ENCODE measurements around the gene SELENOK.

The SELENOK gene

DNA sequence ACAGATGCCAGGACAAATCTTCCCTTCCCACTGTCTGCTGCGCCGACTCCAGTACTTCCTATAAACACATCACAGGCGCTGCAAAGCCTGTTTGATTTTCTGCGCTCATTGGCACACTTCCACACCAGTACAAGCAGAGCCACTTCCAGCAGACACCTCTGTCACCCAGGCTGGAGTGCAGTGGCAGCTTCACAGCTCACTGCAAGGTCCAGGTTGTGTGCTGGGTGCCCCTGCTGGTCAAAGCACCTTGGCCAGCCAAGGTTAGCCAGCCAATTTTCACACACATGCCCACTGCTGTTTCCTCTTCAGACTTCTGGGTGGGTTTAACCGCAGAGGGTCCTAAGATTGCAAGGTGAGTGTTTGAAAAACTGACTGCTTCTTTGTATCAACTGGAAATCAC lies 50.4 kb downstream of the SELENOK start:
- no peak for FAIRE-seq

DNA sequence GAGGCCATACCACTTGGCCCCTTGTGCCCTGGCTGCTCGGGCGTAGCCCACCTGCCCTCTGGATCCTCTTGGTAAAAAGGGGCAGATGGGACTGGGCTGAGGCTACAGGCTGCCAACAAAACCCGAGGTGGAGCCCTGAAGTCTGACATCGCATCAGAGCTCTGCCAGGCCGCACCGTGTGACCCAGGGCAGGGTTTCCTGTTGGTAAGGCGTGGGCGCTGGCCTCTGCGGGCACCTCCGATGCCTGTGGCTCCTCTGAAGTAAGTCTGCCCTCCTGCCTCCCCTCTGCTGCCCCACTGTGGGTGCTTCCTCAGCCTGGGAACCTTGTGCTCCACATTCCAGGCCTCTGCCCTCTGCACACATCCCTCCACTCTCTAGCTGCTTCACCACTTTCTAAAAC lies 54.3 kb downstream of the SELENOK start:
- no peak for FAIRE-seq

DNA sequence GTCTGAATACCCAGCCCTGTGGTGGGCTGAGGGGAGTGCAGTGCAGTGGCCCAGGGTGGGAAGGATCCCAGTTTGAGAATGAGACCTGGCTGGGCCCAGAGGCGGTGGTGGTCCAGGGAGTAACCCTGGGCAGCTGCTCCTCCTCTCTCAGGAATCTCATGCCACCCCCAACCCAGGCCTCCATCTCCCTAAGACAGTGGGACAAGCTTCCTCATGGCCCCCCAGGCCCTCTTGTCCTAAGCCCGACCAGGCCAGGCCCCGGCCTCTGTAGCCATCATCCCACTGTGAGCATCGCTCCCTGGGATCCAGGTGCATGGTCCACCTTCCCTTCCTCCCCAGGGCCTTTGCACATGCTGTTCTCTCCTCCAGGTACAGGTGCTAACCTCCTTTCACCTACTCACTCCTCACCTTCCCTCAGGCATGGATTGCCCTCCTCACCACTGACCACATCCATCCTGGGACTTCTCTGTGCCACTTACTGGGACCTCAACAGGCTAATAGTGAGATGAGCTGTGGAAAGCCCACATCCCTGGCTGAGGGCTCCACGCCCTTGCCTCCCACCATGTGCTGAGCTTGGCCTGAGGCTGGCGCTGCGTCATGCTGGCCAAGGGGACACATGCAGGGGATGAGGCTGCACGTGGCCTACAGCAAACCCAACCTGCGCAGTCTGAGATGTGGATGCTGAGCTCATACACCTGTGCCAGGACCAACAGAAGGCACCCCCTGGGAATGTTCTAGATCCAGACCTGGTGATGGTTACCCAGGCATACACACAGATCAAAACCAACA lies 55.4 kb downstream of the SELENOK start:
- FAIRE-seq, result no peak

DNA sequence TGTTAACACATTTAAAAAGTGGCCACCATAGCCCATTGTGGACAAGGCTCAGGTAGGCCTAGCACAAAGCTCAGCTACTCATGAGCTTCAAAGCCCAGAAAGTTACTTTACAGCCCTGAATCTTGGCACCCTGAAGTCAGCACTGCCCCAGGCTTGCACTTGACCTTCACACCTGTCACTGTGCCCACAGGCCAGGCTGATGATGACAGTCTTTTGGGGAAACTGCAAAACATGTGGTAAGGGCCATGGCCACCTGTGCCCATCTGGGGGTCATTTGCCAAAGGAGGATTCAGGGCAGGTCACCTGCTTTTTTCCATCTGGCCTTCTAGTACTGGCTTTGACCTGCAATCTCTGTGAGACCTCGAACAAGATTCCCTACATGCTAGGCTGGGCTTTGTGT lies 56.4 kb downstream of the SELENOK start:
- no peak for FAIRE-seq

DNA sequence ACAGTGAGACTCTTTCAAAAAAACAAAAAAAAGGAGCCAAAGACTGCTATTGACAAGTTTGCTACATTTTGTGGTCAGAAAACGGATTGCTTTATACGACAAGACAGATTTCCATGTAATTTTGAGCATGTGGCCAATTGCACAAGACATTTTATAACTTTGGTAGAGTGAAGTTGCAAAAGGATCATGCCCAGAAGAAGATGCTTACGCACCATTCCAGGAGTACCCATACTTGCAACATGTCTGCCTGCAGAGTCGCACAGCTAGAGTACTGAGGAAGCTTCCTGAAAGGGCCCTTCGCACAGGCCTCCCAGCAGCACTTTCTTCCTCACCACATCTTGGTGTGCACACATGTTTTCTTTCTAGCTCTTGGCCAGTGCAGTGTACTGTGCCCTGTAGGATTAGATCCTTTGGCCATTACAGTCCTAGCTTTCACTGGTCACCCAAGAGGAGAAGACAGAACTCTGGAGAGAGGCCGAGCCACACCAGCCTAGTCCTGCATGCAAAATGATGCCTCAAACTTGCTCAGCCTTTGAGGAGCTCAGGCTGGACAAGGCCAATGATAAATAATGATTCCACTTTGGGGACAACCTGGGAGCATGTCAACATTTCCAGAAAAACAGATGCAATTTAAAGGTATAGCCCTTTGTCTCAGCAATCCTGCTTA lies 57.1 kb downstream of the SELENOK start:
- no peak for FAIRE-seq

Measured in TTC549 (cell line).